Tibial nerve (tissue), 4 donors: ENCODE data around the gene RNF183. TPM values are rescaled to one million over a fixed set of nuclear protein-coding genes. Genes with fewer than 3 reads are reported as not detected.
"Not testable (repeated sequence)": the region's sequence is repeated elsewhere in the genome, so short reads cannot be mapped to it uniquely, and the experiment has no call there.

Experiments used
- DNase-seq, 2 donors: peaks; one replicate each; pipeline ENCODE4 v3.0.0-alpha.2; 2019; ENCODE audit warnings: low spot score in 2 of 2
- H3K27ac ChIP-seq, 4 donors: fragments of 200-600 bp; sonication (generic) in 3 of 4; one replicate each; pipeline ENCODE4 v1.5.1; 2017 to 2019; ENCODE audit warnings: mild to moderate bottlenecking in 1 of 4
- H3K27me3 ChIP-seq, 2 donors: fragments of 200-600 bp; sonication (generic) in 1 of 2; one replicate each; pipeline versions ENCODE4 v1.5.1 to v1.6.0; 2017 to 2019
- H3K36me3 ChIP-seq, 3 donors: fragments of 200-600 bp; sonication (generic); one replicate each; pipeline ENCODE4 v1.5.1; 2018 to 2019
- H3K4me1 ChIP-seq, 4 donors: fragments of 200-600 bp; sonication (generic) in 3 of 4; one replicate each; pipeline ENCODE4 v1.5.1; 2017 to 2019
- H3K4me3 ChIP-seq, 4 donors: fragments of 200-600 bp; sonication (generic) in 3 of 4; one replicate each; pipeline ENCODE4 v1.5.1; 2017 to 2019; ENCODE audit warnings: mild to moderate bottlenecking in 1 of 4, moderate library complexity in 1 of 4
- H3K9me3 ChIP-seq, 4 donors: fragments of 200-600 bp; sonication (generic) in 3 of 4; one replicate each; pipeline ENCODE4 v1.5.1; 2017 to 2019
- CTCF ChIP-seq, 5 experiments: fragments of 200-600 bp in 3 of 5; fragments of 450-650 bp in 2 of 5; sonication (generic) in 3 of 5; IDR thresholded peaks; one replicate each; pipeline ENCODE4 v1.5.1; 2016 to 2019; ENCODE audit warnings: antibody characterized with exemption in 5 of 5, mild to moderate bottlenecking in 3 of 5, moderate library complexity in 2 of 5
- EP300 ChIP-seq, 2 donors: sonication (generic); formaldehyde crosslinking; IDR thresholded peaks; one replicate each; pipeline ENCODE4 v1.6.1; 2017; ENCODE audit warnings: antibody characterized with exemption in 2 of 2, mild to moderate bottlenecking in 1 of 2
- POLR2A ChIP-seq, 2 donors: fragments of 450-650 bp; IDR thresholded peaks; one replicate each; pipeline ENCODE4 v1.6.1; 2017; ENCODE audit warnings: antibody characterized with exemption in 2 of 2, mild to moderate bottlenecking in 2 of 2, moderate library complexity in 2 of 2
- WGBS, 2 donors: methylation state at CpG; one replicate each; pipeline ENCODE4 v1.1.5; 2018; 5-methylcytosine and 5-hydroxymethylcytosine counted together
- total RNA-seq, 4 donors: library from RNA; depleted of rRNA; stranded (reverse); fragments of >200 nt; gene quantifications; one replicate each; pipeline ENCODE4 v1.1.0, GENCODE V29; 2016

Gene RNF183
- total RNA-seq, 4 donors from 2014 or later = 0.20 TPM; not detected in 3

DNA sequence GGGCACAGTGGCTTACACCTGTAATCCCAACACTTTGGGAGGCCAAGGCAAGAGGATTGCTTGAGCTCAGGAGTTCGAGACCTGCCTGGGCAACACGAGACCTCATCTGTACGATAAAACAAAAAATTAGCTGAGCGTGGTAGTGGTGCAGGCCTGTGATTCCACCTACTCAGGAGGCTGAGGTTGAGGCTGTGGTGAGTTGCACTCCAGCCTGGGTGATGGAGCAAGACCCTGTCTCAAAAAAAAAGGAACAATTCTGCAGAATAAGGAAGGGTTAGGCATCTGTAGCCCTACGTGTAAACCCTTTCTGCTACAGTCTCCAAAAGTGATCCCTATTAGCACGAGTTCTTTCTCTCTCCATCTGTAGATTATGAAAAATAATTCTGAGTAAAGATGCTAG, 47.7 kb downstream of the RNF183 start:
- H3K27me3 ChIP-seq = no peaks in the 10 kb centered on the region
- H3K36me3 ChIP-seq = peaks cover 0 to 44% (median 0%) of the 10 kb centered on the region in 3 donors
- H3K4me1 ChIP-seq = no peaks in the 10 kb centered on the region
- TF ChIP-seq EP300 (IDR thresholded peaks at IDR 0.05) = no peak
- H3K4me3 ChIP-seq = no peak overlapping the region
- no peak for DNase-seq
- H3K27ac ChIP-seq = no peak overlapping the region
- no peaks in the 10 kb centered on the region for H3K9me3 ChIP-seq
- WGBS, 2 donors = 78 to 86% methylated on average over 6 of the region's 6 CpGs

DNA sequence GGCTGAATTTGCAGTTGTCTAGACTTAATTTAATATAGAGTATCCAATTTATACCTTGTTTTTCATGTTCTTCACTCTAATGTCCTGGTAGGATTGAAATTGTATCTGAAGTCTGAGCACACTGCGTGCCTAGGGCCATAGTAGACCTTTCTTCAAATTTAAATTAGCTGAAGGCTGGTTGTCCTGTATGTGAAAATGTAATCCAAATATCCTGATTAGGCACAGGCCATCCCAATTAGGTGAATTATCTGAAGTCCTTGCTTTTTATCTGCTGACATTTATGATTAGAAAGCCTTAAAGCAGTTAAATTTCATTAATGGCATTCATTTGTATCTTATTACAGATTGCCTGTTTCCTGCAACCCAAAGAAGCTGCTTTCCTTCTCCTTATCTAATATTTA, 48.2 kb downstream of the RNF183 start:
- no peak for TF ChIP-seq POLR2A (IDR thresholded peaks at IDR 0.05)
- TF ChIP-seq EP300 (IDR thresholded peaks at IDR 0.05) = no peak
- TF ChIP-seq CTCF (IDR thresholded peaks at IDR 0.05) = no peak

GRCh38 chr9:113250807-113251206, 52.4 kb downstream of the RNF183 start:
- Histone ChIP-seq H3K27me3 (no peaks in the 10 kb centered on the region), H3K4me3 (no peak overlapping the region), H3K36me3 (peaks cover 0 to 3% (median 0%) of the 10 kb centered on the region in 3 donors), H3K27ac (no peak overlapping the region), H3K9me3 (no peaks in the 10 kb centered on the region), H3K4me1 (no peaks in the 10 kb centered on the region)
- TF ChIP-seq EP300 (IDR thresholded peaks at IDR 0.05) (no peak), CTCF (IDR thresholded peaks at IDR 0.05) (no peak), POLR2A (IDR thresholded peaks at IDR 0.05) (no peak)
- DNase-seq = no peak
- WGBS, 2 donors = 93 to 94% methylated on average over 2 of the region's 2 CpGs

More for the DNA sequence above, 48.2 kb downstream of the RNF183 start:
- DNase-seq = no peak
- H3K4me1 ChIP-seq = no peaks in the 10 kb centered on the region
- no peaks in the 10 kb centered on the region for H3K9me3 ChIP-seq
- H3K4me3 ChIP-seq = no peak overlapping the region
- H3K36me3 ChIP-seq = peaks cover 0 to 41% (median 0%) of the 10 kb centered on the region in 3 donors
- 94 to 100% methylated on average over 1 of the region's 1 CpG for WGBS, 2 donors
- H3K27ac ChIP-seq = no peak overlapping the region
- no peaks in the 10 kb centered on the region for H3K27me3 ChIP-seq

DNA sequence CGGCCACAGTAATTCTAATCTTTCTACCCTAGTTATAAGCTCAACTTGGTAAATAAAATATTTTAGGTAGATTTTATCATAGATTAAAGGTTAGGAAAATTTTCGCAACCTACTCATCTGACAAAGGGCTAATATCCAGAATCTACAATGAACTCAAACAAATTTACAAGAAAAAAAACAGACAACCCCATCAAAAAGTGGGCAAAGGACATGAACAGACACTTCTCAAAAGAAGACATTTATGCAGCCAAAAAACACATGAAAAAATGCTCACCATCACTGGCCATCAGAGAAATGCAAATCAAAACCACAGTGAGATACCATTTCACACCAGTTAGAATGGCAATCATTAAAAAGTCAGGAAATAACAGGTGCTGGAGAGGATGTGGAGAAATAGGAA, 53.5 kb downstream of the RNF183 start:
- not testable (repeated sequence) for H3K27me3 ChIP-seq, DNase-seq, H3K9me3 ChIP-seq, H3K4me3 ChIP-seq, H3K36me3 ChIP-seq, H3K27ac ChIP-seq, H3K4me1 ChIP-seq
- 99 to 100% methylated on average over 2 of the region's 2 CpGs for WGBS, 2 donors

DNA sequence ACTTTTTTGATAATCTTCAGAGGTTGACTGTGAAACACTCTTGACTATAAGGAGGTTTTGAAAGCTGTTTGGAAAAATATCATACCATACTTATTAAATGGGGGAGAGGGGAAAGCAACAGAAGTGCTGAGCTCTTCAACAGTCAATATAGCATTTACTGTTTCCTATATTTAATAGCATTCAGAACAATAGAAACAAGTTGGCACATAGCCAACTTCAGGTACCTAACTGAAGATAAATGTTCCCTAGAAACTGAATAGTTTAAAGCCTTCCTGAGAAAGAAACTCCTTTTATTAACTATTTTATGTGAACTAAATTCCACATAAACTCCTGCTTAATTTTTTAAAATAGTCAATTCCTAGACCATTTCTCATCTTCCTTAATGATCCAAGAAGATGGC, 55.5 kb downstream of the RNF183 start:
- Histone ChIP-seq H3K27ac (no peak overlapping the region), H3K9me3 (no peaks in the 10 kb centered on the region), H3K36me3 (no peaks in the 10 kb centered on the region), H3K27me3 (no peaks in the 10 kb centered on the region), H3K4me3 (no peak overlapping the region), H3K4me1 (no peaks in the 10 kb centered on the region)
- no peak for TF ChIP-seq POLR2A (IDR thresholded peaks at IDR 0.05)
- no peak for TF ChIP-seq CTCF (IDR thresholded peaks at IDR 0.05)
- no peak for TF ChIP-seq EP300 (IDR thresholded peaks at IDR 0.05)
- no peak for DNase-seq

Other genes starting within 250 kb of the RNF183 start
- gene ZFP37, start 246.7 kb downstream of the RNF183 start, total RNA-seq = 1 to 10 TPM; 2.9 to 6.9 (median 3.2) TPM
- gene SLC31A2, start 152.4 kb downstream of the RNF183 start, total RNA-seq = 10 to 100 TPM; 25.3 to 50.4 (median 39.9) TPM
- 10 to 100 TPM; 25.7 to 43.8 (median 29.2) TPM for gene FKBP15, start 82.1 kb downstream of the RNF183 start, total RNA-seq
- gene SLC31A1, start 81.8 kb downstream of the RNF183 start, total RNA-seq = 10 to 100 TPM in 2 of 4 donors, 1 to 10 TPM in 2; 6.5 to 12.9 (median 10.6) TPM
- 10 to 100 TPM; 16.3 to 39.1 (median 26.8) TPM for gene CDC26, start 27.8 kb downstream of the RNF183 start, total RNA-seq
- 10 to 100 TPM in 2 of 4 donors, 1 to 10 TPM in 2; 9.0 to 14.4 (median 10.9) TPM for gene PRPF4, start 27.7 kb downstream of the RNF183 start, total RNA-seq
- gene WDR31, start 36.9 kb upstream of the RNF183 start, total RNA-seq = 1 to 10 TPM in 3 of 4 donors, under 1 TPM in 1; 0.60 to 2.8 (median 1.4) TPM
- gene BSPRY, start 46.2 kb upstream of the RNF183 start, total RNA-seq = under 1 TPM in 3 of 4 donors, not detected in 1; 0.21 to 0.59 (median 0.30) TPM
- 10 to 100 TPM; 19.7 to 53.5 (median 25.7) TPM for gene HDHD3, start 73.6 kb upstream of the RNF183 start, total RNA-seq
- 10 to 100 TPM; 36.3 to 80.4 (median 46.8) TPM for gene ALAD, start 97.9 kb upstream of the RNF183 start, total RNA-seq
- gene POLE3, start 107.3 kb upstream of the RNF183 start, total RNA-seq = 10 to 100 TPM; 22.2 to 28.4 (median 26.0) TPM
- gene C9orf43, start 107.4 kb upstream of the RNF183 start, total RNA-seq = 1 to 10 TPM in 1 of 4 donors, under 1 TPM in 1, not detected in 2; 0.59 to 1.3 TPM
- gene RGS3, start 160.4 kb upstream of the RNF183 start, total RNA-seq = 10 to 100 TPM; 18.0 to 45.9 (median 35.2) TPM